ELF-1 (cell line): ENCODE measurements around the gene SH3D21.

ENCODE experiments used
- DNase-seq: peaks from one replicate; pipeline ENCODE4 v3.0.0-alpha.2; 2016; ENCODE audit warnings: low read depth, low spot score

SH3D21 gene

DNA sequence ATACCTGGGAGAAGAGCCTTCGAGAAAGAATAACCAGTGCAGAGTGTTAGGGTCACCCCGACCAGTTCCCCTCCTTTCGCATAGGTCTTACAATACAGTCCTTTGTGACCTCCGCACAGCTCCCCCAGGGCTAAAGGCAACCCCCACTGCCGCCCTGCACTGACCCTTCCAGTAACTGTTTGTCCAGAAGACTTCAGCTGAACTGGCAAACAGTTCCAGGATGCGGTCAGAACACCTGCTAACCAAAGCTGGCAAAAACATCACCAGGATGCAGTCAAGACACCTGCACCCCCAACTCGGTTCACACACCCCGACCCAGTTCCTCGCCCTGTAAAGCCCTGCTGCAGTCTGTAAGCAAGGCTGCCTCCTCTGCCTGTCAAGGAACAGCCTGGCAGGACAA, 23.6 kb downstream of the SH3D21 start:
- no peak for DNase-seq

DNA sequence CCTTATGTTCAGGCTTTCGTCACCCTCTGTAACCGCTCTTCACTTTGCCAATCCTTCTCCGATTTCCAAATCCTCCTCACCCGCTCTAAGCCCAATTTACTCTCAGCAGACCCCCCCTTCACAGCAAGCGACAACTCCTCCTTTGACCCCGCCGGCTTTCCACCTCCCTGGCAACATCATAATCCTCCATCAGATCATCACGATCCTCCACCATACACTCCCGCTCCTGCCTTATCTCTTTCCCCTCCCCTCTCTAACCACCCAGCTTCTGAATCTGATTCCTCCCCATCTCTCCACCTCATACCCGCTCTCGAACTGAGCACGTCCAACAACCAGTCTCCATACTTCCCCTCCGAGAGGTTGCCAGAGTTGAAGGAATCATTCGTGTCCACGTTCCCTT, 24.8 kb downstream of the SH3D21 start:
- DNase-seq: no peak

DNA sequence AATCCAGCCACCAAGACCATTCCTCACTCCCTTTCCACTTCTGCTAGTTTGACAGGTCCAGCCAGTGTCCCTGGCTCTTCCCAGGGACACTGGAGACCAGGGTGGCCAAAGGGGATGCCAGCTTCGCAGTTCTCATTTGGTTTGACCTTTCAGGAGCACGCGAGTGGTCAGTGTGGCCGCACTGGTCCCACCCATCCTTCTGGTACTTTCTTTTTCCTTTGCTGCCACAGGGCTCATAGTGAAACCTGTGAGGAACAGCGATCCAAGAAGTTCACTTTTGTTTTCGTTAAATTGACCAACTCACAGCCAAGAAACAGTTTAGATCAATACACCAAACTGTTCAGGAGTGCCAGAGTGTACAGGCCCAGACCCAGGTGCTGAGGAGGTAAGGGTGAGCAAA, 31.7 kb downstream of the SH3D21 start:
- no peak for DNase-seq

DNA sequence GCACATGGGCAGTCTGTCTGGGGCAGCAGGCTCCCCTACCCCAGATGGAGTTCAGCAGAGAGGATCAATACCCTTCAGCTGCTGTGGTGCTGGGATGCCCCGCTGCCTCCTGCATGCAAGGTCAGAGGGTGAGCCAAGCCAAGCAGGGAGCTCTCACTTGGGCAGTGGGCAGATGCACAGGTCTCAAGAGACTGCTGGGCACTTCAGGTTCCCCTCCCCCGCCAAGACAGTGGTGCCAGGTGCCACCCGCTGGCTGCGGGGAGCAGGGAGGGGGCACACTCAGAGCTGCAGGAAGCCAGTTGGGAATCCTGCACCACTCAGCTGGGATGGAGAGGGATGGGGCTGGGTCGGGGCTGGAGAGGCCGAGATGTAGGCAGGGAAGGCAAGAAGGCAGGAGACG, 33.0 kb downstream of the SH3D21 start:
- no peak for DNase-seq

DNA sequence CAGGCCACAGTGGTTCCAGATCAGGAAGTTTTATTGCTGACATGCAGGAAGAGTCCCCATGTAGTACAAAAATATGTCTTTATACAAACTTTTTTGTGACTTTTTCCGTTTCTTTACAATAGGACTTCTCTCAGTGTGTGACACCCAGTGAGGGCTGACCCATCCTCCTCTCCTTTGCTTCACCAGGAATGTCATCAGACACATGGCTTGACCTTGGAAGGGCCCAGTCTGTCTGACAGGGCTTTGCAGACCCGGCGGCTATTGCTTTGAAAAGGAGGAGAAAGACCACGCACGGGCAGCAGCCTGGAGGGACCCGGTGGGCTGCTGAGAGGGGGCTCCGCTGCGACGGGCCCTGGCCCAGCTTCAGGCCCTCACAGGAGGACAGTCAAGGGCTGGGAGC, 33.4 kb downstream of the SH3D21 start:
- no peak for DNase-seq

DNA sequence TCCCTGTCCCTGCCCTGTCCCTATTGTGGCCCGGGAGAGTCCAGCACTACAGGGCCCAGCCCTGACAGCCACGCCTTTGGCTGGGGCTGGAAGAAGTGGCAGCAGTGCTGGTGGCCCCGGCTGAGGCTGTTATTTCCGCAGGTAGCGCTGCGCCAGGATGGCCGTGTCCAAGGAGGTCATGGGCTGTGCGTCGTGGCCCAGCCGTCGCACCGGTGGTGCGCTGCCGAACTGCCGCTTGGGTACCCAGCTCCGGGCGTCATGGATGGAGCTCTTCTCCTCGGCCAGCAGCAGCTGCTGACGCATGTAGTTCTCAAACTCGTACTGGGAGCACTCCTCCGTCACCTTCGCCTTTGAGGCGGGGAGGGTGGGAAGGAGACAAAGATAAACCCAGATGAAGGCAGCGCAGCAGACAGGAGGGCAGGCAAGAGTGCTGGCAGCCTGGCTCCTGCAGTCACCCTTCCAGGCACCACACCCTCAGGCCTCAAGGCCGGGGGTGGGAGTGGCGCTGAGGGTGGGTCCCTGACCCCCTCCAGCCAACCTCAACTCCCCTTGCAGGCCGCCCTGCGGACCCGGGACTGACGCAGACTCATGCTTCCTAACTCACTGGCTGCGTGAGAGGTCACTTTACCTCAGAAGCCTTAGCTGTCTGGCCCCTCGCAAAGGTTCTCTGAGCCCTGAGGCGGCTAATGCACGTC, 35.6 kb downstream of the SH3D21 start:
- DNase-seq: no peak

DNA sequence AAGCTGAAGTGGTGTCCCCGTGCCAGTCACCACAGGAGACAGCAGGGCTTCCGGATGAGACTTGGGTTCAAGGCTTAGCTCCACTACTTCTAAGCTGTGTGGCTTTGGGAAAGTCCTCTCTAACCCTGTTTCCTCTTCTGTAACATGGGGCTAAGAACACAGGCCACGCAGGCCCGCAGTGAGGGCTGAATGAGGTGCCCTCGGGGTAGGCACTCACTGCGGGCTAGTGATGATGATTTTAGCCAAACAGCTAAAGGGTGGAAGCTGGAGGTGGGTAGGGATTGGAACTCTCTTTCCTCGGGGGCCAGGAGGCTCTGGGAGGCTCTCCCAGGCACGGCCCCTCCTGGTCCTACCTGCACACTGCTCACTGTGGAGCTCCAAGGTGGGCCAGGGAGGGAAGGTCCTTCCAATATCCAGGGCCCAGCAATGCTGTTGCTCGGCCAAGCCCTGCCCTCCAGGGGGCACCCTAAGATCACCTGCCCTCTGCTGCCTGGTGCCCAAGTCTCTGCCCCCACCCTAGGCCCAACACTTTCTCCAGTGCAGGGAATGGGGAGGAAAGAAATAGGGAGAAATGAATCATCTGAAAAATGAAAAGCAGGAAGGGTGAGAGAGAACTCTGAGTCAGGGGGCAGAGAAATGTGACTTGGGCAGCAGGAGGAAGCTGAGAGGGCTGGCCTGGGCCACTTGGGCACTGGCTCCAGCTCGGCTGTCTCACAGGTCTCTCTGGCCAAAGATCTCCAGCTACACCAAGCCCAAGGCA, 36.4 kb downstream of the SH3D21 start:
- peak; percentile 67 for DNase-seq

DNA sequence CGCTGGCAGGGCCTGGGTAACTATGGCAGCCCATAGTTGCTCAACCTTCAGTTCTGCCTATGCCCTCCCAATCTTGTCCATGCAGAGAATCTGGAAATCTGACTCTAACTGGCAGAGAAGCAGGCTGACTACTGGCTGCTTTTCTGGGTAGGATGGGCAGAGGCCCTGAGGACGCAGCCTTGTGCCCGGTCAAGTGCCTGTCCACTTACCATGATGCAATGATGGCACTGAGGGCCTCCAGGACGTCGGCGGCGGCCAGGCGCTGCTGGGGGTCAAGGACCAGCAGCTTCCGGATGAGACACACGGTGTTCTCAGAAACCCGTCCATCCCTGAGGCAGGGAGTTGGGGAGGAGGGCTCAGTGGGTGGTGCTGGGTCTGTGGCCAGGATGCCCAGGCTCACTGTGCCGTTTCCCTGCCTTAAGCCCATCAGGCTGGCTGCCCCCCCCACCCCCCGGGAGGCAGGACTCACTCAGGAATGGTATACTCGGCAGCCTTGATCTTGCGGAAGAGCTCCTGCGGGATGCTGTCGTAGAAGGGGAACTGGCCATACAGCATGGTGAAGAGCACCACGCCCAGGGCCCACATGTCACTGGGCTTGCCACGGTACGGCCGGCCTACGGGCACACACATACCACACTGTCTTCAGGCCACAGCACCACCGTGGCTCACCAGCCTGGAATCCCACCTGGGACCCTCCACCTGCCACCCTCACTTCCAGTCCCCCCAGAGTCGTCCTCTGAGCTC, 37.7 kb downstream of the SH3D21 start:
- no peak for DNase-seq

DNA sequence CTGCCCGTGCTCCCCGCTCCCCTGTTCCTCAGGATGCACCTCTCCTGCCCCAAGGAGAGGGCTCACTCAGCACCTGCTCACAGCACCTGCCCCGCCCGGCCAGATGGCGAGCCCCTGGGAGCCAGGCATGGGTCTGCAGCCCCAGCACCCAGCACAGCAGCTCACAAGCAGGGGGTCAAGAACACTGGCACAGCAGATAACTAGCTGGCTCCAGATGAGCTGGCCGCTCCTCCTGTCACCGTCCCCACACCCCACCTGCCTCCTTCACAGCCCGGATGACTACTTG, 38.2 kb downstream of the SH3D21 start:
- DNase-seq: no peak

DNA sequence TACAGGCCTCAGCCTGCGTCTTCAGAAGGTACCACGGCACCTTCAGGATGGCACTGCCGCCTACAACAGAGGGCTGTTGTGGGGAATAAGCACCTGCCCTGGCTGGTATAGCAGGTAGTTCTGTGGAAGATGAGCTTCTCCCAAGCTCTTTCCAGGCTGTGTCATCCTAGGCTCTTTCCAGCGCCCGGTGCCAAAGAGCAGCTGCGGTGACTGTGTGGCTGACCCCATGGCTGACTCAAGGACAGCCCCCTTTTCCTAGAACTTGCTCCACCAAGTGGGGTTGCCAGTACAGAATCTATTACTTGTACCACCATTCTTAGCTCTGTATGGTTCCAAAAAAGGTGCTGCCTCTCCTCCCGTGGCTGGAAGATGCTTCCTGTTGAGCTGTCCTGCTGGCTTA, 39.2 kb downstream of the SH3D21 start:
- no peak for DNase-seq

DNA sequence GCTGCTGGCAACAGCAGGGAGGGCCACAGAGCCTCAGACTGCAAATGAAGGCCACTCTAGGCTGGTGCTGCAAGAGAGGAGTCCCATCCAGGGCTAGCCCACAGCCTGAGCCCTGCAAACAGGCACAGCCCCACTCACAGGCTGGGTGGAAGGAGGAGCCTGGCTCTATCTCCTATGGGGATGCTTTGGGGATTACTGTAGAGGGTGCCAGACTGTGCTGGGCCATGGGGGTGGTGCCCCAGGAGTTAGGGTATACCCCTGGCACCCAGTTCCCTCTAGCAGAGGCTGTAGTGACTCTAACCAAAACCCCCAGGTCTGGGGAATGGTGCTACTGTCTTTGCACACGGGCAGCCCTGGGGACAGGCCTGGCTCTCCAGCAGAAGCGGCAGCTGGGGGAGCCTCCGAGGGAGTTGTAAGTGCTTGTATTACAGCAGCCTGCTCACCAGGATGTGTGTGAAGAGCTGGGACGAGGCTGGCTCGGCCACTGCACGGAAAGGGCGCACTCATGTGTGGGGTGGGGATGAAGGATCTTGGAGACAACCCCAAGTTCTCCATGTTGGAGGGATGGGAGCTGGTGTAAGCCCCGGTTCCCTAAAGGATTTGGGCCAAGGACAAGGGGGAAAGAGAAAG, 40.7 kb downstream of the SH3D21 start:
- no peak for DNase-seq

DNA sequence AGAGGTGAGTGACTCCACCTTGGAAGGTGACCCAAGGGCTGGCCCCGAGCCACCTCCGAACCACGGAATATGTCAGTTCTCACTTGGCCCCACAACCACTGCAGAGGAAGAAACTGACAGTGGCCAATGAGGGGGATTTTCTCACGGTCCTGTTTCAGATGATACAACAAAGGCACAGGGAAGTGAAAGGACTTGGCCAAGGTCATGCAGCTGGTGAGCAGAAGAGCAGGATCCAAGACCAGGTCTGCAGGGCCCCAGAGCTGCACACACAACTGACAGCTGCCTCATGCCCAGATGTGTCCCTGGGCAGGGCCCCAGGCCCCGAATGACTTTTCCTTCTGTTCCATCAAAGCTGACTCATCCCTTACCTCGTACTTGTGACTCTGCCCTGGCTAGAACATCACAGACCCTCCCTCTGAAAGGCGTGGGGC, 43.1 kb downstream of the SH3D21 start:
- DNase-seq: no peak

DNA sequence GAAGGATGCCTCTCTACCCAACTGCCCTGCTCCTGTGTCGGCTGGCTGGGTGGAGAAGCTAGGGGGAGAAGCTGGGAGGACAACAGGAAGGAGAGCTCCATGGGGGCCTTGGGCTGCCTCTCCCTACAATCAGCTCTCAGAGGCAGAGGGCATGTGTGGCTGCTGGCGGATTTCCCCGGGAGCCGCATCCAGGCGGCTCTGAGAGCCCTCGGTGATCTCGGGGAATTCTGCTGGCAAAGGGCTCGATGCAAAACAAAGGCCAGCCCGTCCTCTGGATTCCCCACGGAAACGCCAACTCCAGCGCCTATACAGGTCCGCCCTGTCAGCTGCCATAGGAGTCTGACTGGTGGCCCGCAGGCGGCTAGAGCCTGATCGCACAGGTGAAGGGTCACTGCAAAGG, 43.7 kb downstream of the SH3D21 start:
- DNase-seq: no peak

DNA sequence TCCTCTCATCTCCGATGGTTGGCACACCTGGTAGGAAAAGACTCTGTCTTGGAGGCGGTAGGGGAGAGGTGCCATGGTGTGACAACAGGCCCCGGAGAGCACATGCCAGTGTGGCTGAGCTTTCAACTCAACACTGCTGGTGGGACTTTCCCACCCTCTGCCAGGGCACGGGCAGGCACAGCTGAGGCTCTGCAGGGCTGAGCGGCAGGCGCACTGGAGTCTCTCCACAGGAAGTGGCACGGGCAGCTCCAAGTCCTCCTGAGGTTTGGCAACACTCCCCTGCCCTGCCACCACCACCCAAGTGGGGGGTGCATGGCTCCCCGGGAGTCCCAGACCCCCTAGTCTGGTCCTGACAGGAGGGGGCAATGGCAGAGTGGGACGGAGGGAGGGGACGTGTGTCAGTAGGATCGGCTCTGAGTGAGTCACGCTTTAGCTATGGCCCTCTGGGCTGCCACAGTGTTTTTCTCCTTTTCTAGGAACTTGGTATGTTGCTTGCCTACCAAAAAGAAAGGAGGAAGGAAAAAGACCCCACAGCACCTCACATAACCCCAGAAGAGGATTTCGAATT, 44.6 kb downstream of the SH3D21 start:
- peak; percentile 30 for DNase-seq

DNA sequence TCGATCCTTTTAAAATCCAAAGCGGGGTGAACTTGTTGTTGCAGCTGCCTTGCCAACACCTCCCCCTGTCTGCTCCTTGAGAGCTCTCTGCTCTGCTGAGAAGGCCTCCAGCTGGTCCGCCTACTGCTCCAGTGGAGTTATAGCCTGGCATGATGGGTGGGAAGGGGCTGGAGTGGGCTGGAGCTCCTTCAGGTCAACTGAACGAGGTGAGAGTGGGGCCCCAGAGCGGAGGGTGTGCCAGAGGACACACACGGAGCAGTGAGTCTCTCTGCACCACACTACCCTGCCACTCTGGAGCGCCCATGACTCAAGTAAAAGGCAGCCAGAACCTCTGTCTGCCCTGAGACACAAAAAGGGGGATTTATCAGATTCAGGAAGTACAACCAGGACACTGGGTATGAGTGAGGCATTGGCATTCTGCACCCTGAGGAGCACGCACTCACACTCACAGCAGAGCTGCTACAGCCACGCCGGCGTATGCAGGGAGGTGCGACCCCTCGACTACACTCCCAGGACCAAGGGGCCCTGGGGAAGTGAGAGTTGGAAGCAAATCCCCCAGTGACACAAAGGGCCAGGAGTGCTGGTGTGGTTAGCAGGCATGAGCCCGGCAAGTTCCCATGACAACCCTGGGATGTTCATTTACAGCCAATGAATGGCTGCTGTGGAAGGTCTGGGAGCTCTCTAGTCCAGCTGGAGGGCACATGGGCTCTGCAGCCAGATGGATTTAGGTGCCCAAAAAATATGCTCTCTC, 45.2 kb downstream of the SH3D21 start:
- DNase-seq: peak; percentile 32

DNA sequence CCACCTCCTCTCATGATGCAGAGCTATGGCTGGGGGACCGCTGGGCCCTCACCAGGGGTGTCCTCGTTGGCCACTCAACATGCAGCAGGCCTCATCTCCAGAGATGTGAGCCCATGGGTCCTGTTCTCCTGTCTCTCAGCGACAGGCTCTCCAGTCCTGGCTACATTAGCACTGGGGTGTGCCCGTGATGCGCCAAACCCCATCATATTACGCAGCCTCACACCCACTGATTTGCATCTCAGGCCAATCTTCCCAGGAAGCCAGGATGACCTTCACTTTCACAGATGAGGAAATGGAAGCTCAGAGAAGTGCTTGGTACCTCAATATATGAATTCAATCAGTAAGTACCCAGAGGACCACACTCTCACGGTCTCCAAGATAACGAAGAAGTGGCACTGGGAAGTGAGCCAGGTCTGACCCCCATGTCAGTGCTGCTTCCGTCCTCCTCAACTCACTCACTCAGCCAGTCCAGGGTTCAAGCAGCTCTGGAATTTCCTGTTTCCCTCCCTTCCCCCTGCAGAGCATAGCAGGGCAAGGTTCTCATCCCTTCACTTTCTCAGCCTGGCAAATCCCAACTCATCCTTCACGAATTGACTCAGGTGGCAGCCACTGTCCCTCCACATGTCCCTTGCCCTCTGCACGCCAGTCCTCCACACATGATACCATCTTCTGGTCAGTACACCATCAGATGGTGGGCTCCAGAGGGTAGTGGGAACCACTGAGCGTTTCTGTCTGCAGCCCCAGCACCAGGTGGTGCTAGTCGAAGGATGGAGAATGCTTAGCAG, 46.1 kb downstream of the SH3D21 start:
- no peak for DNase-seq

DNA sequence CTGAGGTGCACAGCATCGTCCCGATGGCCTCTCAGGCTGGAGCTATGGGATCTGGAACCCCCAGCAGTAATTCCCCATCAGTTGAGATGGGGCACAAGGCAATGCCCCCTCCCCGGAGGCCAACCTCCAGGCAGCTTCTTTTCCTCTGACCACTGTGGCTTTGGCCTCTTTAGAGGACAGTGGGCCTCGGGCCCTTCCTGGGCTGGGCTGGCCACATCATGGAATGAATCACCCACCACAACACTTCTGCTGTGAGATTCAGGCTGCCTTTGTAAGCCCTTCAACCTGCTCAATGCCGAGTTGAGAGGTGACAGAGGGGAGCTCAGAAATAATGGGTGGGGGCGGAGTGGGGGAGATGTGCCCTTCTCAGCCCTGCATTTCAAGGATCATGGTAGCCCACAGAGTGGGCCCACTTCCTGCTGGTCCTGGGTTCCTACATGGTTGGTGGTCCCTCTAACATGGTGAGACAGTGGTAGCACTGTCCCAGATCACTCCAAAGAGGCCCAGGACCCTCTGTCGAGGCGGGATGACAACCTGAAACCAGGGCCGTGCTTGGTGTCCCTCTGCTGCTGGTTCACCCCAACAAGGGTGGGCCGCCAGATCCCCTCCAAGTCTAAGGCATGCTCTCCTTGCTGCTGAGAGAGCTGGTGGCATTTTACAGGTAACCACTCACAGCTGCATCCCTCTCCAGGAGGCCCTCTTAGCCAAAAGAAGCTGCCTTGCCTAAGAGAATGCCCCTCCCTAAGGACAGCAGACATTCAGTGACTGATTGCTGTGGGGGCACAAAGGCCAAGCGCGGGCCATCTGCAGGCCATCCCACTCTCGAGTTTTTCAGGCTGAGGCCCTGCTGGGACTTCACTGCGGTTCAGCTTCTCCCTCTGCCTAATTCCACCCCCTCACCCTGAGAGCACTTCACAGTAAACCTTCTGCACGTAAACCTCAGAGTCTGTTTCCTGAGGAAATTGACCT, 47.0 kb downstream of the SH3D21 start:
- DNase-seq: no peak

DNA sequence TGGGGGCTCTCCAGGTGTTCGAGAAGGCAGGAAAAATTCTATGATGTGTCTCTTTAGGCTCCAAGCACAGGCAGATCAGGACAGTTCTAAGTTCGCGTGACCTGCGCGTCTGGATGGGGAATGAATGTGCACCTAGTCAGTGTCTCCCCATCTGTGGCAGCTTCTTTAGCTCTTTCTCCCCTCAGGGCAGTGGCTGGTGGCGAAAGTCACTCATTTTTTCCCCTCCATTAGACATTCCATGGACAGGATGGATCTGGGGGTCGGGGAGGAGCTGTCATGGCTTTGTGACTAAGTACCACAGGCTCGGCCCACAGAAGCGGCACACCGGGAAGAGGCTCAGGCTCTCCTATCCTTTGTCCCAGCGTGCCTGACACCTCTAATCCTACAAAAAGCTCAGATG, 48.3 kb downstream of the SH3D21 start:
- no peak for DNase-seq

DNA sequence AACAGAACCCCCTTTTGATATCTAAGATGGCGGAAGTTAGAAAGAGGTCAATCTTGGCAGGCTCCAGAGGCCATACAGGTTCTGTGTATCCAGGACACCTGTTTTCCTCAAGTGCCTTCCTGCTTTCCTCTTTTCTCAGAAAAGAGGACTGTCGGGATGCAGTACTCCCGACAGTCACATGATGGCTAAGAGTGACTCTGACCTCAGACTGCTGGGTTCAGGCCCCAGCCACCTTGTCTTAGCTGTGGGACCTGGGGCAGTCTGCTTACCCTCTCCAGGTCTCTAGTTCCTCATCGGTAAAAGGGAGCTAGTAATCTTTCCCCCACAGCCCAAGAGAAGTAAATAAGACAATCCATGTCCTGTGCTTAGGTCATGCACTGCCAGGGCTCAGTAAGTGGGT, 49.6 kb downstream of the SH3D21 start:
- DNase-seq: peak; percentile 8
